Measurements from ENCODE around the gene ARL6IP4. TPM values are rescaled to one million over a fixed set of nuclear protein-coding genes. Genes with fewer than 3 reads are reported as not detected.
"Not testable (repeated sequence)": the region's sequence is repeated elsewhere in the genome, so short reads cannot be mapped to it uniquely, and the experiment has no call there.

Gene ARL6IP4
- 100 to 1,000 TPM; 161 to 184 TPM for polyA plus RNA-seq

- 0 to 1% methylated on average over 69 to 96 of the region's 96 CpGs for WGBS, 2 donors
- peaks cover 25 to 48% of the 10 kb centered on the region in 2 donors for H3K4me1 ChIP-seq (ENCODE audit: control insufficient read depth in 2 of 2, insufficient read depth in 2 of 2, low read length in 1 of 2)
- H3K9me3 ChIP-seq (ENCODE audit: control insufficient read depth in 2 of 2, insufficient read depth in 1 of 2, low read depth in 1 of 2, low read length in 1 of 2), result no peaks in the 10 kb centered on the region
- peaks cover 0 to 26% of the 10 kb centered on the region in 2 donors for H3K36me3 ChIP-seq (ENCODE audit: control insufficient read depth in 2 of 2, insufficient read depth in 2 of 2, low read length in 1 of 2)
- peak within 1 kb of the TSS; percentile 89 to 93 for H3K4me3 ChIP-seq (ENCODE audit: low read depth in 1 of 2, low read length in 2 of 2)
- H3K27ac ChIP-seq (ENCODE audit: low read depth in 2 of 2, low read length in 1 of 2), result peak within 1 kb of the TSS; percentile 81 to 85
- H3K27me3 ChIP-seq (ENCODE audit: control insufficient read depth in 1 of 2, insufficient read depth in 2 of 2, low read length in 2 of 2), result no peaks in the 10 kb centered on the region
Measured at GRCh38 chr12:122980183-122981035, at the start of gene ARL6IP4. Gene ARL6IP4, plus strand, starts transcription at chr12:122980681. Its CDS starts 459 bp downstream, at chr12:122981140.

- H3K4me1 ChIP-seq (ENCODE audit: control insufficient read depth in 2 of 2, insufficient read depth in 2 of 2, low read length in 1 of 2), result no peaks in the 10 kb centered on the region
- H3K9me3 ChIP-seq (ENCODE audit: control insufficient read depth in 2 of 2, insufficient read depth in 1 of 2, low read depth in 1 of 2, low read length in 1 of 2), result peaks cover 0 to 3% of the 10 kb centered on the region in 2 donors
- H3K27ac ChIP-seq (ENCODE audit: low read depth in 2 of 2, low read length in 1 of 2), result no peak overlapping the region
- 90% methylated on average over 8 of the region's 8 CpGs for WGBS, 2 donors
- H3K27me3 ChIP-seq (ENCODE audit: control insufficient read depth in 1 of 2, insufficient read depth in 2 of 2, low read length in 2 of 2), result no peaks in the 10 kb centered on the region
- H3K4me3 ChIP-seq (ENCODE audit: low read depth in 1 of 2, low read length in 2 of 2), result no peak overlapping the region
- H3K36me3 ChIP-seq (ENCODE audit: control insufficient read depth in 2 of 2, insufficient read depth in 2 of 2, low read length in 1 of 2), result no peaks in the 10 kb centered on the region
Measured at GRCh38 chr12:122932207-122932606, 48.3 kb upstream of the ARL6IP4 start.

GRCh38 chr12:122934722-122935121, 45.8 kb upstream of the ARL6IP4 start:
- Histone ChIP-seq H3K27me3 (ENCODE audit: control insufficient read depth in 1 of 2, insufficient read depth in 2 of 2, low read length in 2 of 2) (no peaks in the 10 kb centered on the region), H3K4me1 (ENCODE audit: control insufficient read depth in 2 of 2, insufficient read depth in 2 of 2, low read length in 1 of 2) (no peaks in the 10 kb centered on the region), H3K27ac (ENCODE audit: low read depth in 2 of 2, low read length in 1 of 2) (no peak overlapping the region), H3K9me3 (ENCODE audit: control insufficient read depth in 2 of 2, insufficient read depth in 1 of 2, low read depth in 1 of 2, low read length in 1 of 2) (peaks cover 0 to 3% of the 10 kb centered on the region in 2 donors), H3K36me3 (ENCODE audit: control insufficient read depth in 2 of 2, insufficient read depth in 2 of 2, low read length in 1 of 2) (no peaks in the 10 kb centered on the region), H3K4me3 (ENCODE audit: low read depth in 1 of 2, low read length in 2 of 2) (no peak overlapping the region)
- WGBS, 2 donors, result 75 to 79% methylated on average over 3 of the region's 3 CpGs

- WGBS, 2 donors, result 92% methylated on average over 8 of the region's 8 CpGs
- Histone ChIP-seq H3K27ac (ENCODE audit: low read depth in 2 of 2, low read length in 1 of 2) (no peak overlapping the region), H3K4me1 (ENCODE audit: control insufficient read depth in 2 of 2, insufficient read depth in 2 of 2, low read length in 1 of 2) (no peaks in the 10 kb centered on the region), H3K4me3 (ENCODE audit: low read depth in 1 of 2, low read length in 2 of 2) (no peak overlapping the region), H3K9me3 (ENCODE audit: control insufficient read depth in 2 of 2, insufficient read depth in 1 of 2, low read depth in 1 of 2, low read length in 1 of 2) (no peaks in the 10 kb centered on the region), H3K36me3 (ENCODE audit: control insufficient read depth in 2 of 2, insufficient read depth in 2 of 2, low read length in 1 of 2) (no peaks in the 10 kb centered on the region), H3K27me3 (ENCODE audit: control insufficient read depth in 1 of 2, insufficient read depth in 2 of 2, low read length in 2 of 2) (no peaks in the 10 kb centered on the region)
Measured at GRCh38 chr12:122935318-122935717, 45.2 kb upstream of the ARL6IP4 start.

GRCh38 chr12:122937622-122938091, 42.8 kb upstream of the ARL6IP4 start:
- Histone ChIP-seq H3K4me3 (ENCODE audit: low read depth in 1 of 2, low read length in 2 of 2) (no peak overlapping the region), H3K36me3 (ENCODE audit: control insufficient read depth in 2 of 2, insufficient read depth in 2 of 2, low read length in 1 of 2) (no peaks in the 10 kb centered on the region), H3K9me3 (ENCODE audit: control insufficient read depth in 2 of 2, insufficient read depth in 1 of 2, low read depth in 1 of 2, low read length in 1 of 2) (no peaks in the 10 kb centered on the region), H3K27ac (ENCODE audit: low read depth in 2 of 2, low read length in 1 of 2) (no peak overlapping the region), H3K4me1 (ENCODE audit: control insufficient read depth in 2 of 2, insufficient read depth in 2 of 2, low read length in 1 of 2) (peaks cover 0 to 6% of the 10 kb centered on the region in 2 donors), H3K27me3 (ENCODE audit: control insufficient read depth in 1 of 2, insufficient read depth in 2 of 2, low read length in 2 of 2) (no peaks in the 10 kb centered on the region)
- WGBS, 2 donors, result 71 to 75% methylated on average over 3 of the region's 3 CpGs

- 78 to 87% methylated on average over 4 of the region's 4 CpGs for WGBS, 2 donors
- no peaks in the 10 kb centered on the region for H3K9me3 ChIP-seq (ENCODE audit: control insufficient read depth in 2 of 2, insufficient read depth in 1 of 2, low read depth in 1 of 2, low read length in 1 of 2)
- H3K4me1 ChIP-seq (ENCODE audit: control insufficient read depth in 2 of 2, insufficient read depth in 2 of 2, low read length in 1 of 2), result peaks cover 0 to 6% of the 10 kb centered on the region in 2 donors
- H3K27me3 ChIP-seq (ENCODE audit: control insufficient read depth in 1 of 2, insufficient read depth in 2 of 2, low read length in 2 of 2), result no peaks in the 10 kb centered on the region
- no peak overlapping the region for H3K27ac ChIP-seq (ENCODE audit: low read depth in 2 of 2, low read length in 1 of 2)
- no peaks in the 10 kb centered on the region for H3K36me3 ChIP-seq (ENCODE audit: control insufficient read depth in 2 of 2, insufficient read depth in 2 of 2, low read length in 1 of 2)
- H3K4me3 ChIP-seq (ENCODE audit: low read depth in 1 of 2, low read length in 2 of 2), result no peak overlapping the region
Measured at GRCh38 chr12:122939125-122939524, 41.4 kb upstream of the ARL6IP4 start.

GRCh38 chr12:122941351-122941750, 39.1 kb upstream of the ARL6IP4 start:
- H3K36me3 ChIP-seq (ENCODE audit: control insufficient read depth in 2 of 2, insufficient read depth in 2 of 2, low read length in 1 of 2); H3K4me3 ChIP-seq (ENCODE audit: low read depth in 1 of 2, low read length in 2 of 2); H3K27ac ChIP-seq (ENCODE audit: low read depth in 2 of 2, low read length in 1 of 2); H3K27me3 ChIP-seq (ENCODE audit: control insufficient read depth in 1 of 2, insufficient read depth in 2 of 2, low read length in 2 of 2); H3K9me3 ChIP-seq (ENCODE audit: control insufficient read depth in 2 of 2, insufficient read depth in 1 of 2, low read depth in 1 of 2, low read length in 1 of 2): not testable (repeated sequence)
- WGBS, 2 donors, result 62 to 75% methylated on average over 5 of the region's 5 CpGs
- peaks cover 0 to 24% of the 10 kb centered on the region in 2 donors for H3K4me1 ChIP-seq (ENCODE audit: control insufficient read depth in 2 of 2, insufficient read depth in 2 of 2, low read length in 1 of 2)

- peak overlapping the region in 1 of 2 donors; percentile 59 for H3K27ac ChIP-seq (ENCODE audit: low read depth in 2 of 2, low read length in 1 of 2)
- WGBS, 2 donors, result 93 to 96% methylated on average over 2 of the region's 2 CpGs
- no peaks in the 10 kb centered on the region for H3K9me3 ChIP-seq (ENCODE audit: control insufficient read depth in 2 of 2, insufficient read depth in 1 of 2, low read depth in 1 of 2, low read length in 1 of 2)
- H3K4me3 ChIP-seq (ENCODE audit: low read depth in 1 of 2, low read length in 2 of 2), result no peak overlapping the region
- H3K27me3 ChIP-seq (ENCODE audit: control insufficient read depth in 1 of 2, insufficient read depth in 2 of 2, low read length in 2 of 2), result no peaks in the 10 kb centered on the region
- no peaks in the 10 kb centered on the region for H3K36me3 ChIP-seq (ENCODE audit: control insufficient read depth in 2 of 2, insufficient read depth in 2 of 2, low read length in 1 of 2)
- peaks cover 0 to 35% of the 10 kb centered on the region in 2 donors for H3K4me1 ChIP-seq (ENCODE audit: control insufficient read depth in 2 of 2, insufficient read depth in 2 of 2, low read length in 1 of 2)
Measured at GRCh38 chr12:122942637-122943036, 37.8 kb upstream of the ARL6IP4 start.

- Histone ChIP-seq H3K4me3 (ENCODE audit: low read depth in 1 of 2, low read length in 2 of 2) (no peak overlapping the region), H3K4me1 (ENCODE audit: control insufficient read depth in 2 of 2, insufficient read depth in 2 of 2, low read length in 1 of 2) (peaks cover 0 to 37% of the 10 kb centered on the region in 2 donors), H3K27ac (ENCODE audit: low read depth in 2 of 2, low read length in 1 of 2) (peak overlapping the region in 1 of 2 donors; percentile 59), H3K27me3 (ENCODE audit: control insufficient read depth in 1 of 2, insufficient read depth in 2 of 2, low read length in 2 of 2) (no peaks in the 10 kb centered on the region), H3K36me3 (ENCODE audit: control insufficient read depth in 2 of 2, insufficient read depth in 2 of 2, low read length in 1 of 2) (no peaks in the 10 kb centered on the region), H3K9me3 (ENCODE audit: control insufficient read depth in 2 of 2, insufficient read depth in 1 of 2, low read depth in 1 of 2, low read length in 1 of 2) (no peaks in the 10 kb centered on the region)
- whole genome bisulfite sequencing, 2 donors, result 69 to 77% methylated on average over 13 of the region's 13 CpGs
Measured at GRCh38 chr12:122943196-122943595, 37.3 kb upstream of the ARL6IP4 start.

Measured in esophagus (tissue), 2 donors.